ENCODE data around the gene ADARB2. TPM values are rescaled to one million over a fixed set of nuclear protein-coding genes. Genes with fewer than 3 reads are reported as not detected.

ADARB2 gene
- total and polyA plus RNA-seq, 2 experiments from 2014 or later = not detected

DNA sequence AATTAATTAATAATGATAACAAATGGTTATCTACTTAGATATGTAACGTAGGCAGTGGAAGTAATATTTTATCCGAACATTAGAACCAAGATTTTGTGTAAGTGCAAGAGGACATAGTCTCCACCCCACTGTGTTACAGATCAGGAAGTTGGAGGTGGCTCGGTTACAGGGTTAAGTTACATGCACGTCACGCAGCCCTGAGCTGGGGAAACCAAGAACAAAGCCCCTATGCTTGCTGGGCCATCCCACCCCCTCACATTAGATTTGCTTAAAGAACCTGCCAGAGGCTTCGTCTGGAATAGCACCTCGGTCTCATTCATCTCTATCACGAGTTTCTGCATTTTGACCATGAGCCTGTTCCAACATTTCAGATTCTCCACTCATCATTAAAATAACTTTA lies 214.1 kb downstream of the ADARB2 start:
- Histone ChIP-seq H3K36me3 (ENCODE audit: low read depth) (no peaks in the 10 kb centered on the region), H3K4me3 (no peak overlapping the region), H3K9me3 (ENCODE audit: low read depth) (no peaks in the 10 kb centered on the region), H3K27me3 (replicated peaks; ENCODE audit: insufficient read depth) (no peaks in the 10 kb centered on the region), H2AFZ (no peak overlapping the region), H4K20me1 (ENCODE audit: insufficient read depth) (no peaks in the 10 kb centered on the region), H3K79me2 (ENCODE audit: insufficient read depth) (no peaks in the 10 kb centered on the region), H3K4me1 (ENCODE audit: insufficient read depth) (no peaks in the 10 kb centered on the region), H3F3A (ENCODE audit: insufficient read depth) (no peaks in the 10 kb centered on the region), H3K27ac (no peak overlapping the region), H3K9me2 (ENCODE audit: insufficient read depth) (no peaks in the 10 kb centered on the region), H3K4me2 (ENCODE audit: unreplicated experiment) (no peak overlapping the region), H3K9ac (no peak overlapping the region)
- WGBS, 2 experiments (ENCODE audit: low coverage in 1 of 2, low lambda C conversion rate in 2 of 2, missing lambda C conversion rate in 2 of 2) = 10% methylated on average over 8 of the region's 8 CpGs
- TF ChIP-seq EZH2 (IDR thresholded peaks at IDR 0.05; ENCODE audit: insufficient read depth, poor library complexity, severe bottlenecking) = no peak
- no peak for TF ChIP-seq EZH2phosphoT487 (IDR thresholded peaks at IDR 0.05; ENCODE audit: insufficient read depth, low read depth)
- in situ Hi-C loops (cut with MboI) = no loop called here
- no peak for DNase-seq

DNA sequence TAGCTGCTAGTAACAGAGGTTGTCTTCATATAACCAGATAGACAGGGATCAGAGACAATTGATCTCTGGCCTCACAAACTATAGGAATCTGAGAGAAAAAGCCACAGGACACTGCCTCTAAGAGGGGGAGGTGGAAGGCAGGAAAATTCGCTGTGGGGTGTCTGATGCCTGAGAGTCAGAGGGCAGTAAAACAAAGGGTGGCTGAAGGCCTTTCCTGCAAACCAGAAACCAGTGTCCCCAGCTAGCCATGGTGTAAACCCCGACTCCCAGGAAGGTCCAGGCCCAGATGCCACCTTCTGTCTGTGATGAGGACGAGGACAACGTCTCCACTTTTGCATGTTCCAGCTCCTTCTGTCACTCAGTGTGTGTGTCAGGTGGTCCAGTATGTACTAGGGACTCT lies 215.1 kb downstream of the ADARB2 start:
- Histone ChIP-seq H3K9ac (no peak overlapping the region), H4K20me1 (ENCODE audit: insufficient read depth) (no peaks in the 10 kb centered on the region), H3K79me2 (ENCODE audit: insufficient read depth) (no peaks in the 10 kb centered on the region), H3K36me3 (ENCODE audit: low read depth) (no peaks in the 10 kb centered on the region), H3K4me2 (ENCODE audit: unreplicated experiment) (no peak overlapping the region), H3K27me3 (replicated peaks; ENCODE audit: insufficient read depth) (no peaks in the 10 kb centered on the region), H3K9me2 (ENCODE audit: insufficient read depth) (no peaks in the 10 kb centered on the region), H2AFZ (no peak overlapping the region), H3K9me3 (ENCODE audit: low read depth) (no peaks in the 10 kb centered on the region), H3K27ac (no peak overlapping the region), H3F3A (ENCODE audit: insufficient read depth) (no peaks in the 10 kb centered on the region), H3K4me3 (no peak overlapping the region), H3K4me1 (ENCODE audit: insufficient read depth) (no peaks in the 10 kb centered on the region)
- DNase-seq = no peak
- WGBS, 2 experiments (ENCODE audit: low coverage in 1 of 2, low lambda C conversion rate in 2 of 2, missing lambda C conversion rate in 2 of 2) = 8% methylated on average over 4 of the region's 4 CpGs
- TF ChIP-seq EZH2 (IDR thresholded peaks at IDR 0.05; ENCODE audit: insufficient read depth, poor library complexity, severe bottlenecking) (no peak), EZH2phosphoT487 (IDR thresholded peaks at IDR 0.05; ENCODE audit: insufficient read depth, low read depth) (no peak)
- in situ Hi-C loops (cut with MboI) = no loop called here

DNA sequence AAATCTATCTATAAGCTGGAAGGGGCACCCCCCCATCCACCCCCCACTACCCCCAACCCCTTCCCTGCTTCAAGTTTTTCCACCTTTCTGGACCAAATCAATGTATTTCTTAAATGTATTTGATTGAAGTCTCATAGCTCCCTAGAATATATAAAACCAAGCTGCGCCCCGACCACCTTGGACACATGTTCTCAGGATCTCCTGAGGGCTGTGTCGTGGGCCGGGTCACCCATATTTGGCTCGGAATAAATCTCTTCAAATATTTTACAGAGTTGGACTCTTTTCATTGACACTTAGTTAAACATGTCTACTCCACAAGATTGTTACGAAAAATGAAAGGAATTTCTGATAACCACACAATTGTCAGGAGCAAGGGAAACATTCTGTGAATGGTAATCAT lies 215.6 kb downstream of the ADARB2 start:
- no peaks in the 10 kb centered on the region for H3F3A ChIP-seq (ENCODE audit: insufficient read depth)
- no peak overlapping the region for H2AFZ ChIP-seq
- H3K36me3 ChIP-seq (ENCODE audit: low read depth) = no peaks in the 10 kb centered on the region
- in situ Hi-C loops (cut with MboI) = no loop called here
- no peak overlapping the region for H3K4me3 ChIP-seq
- no peak overlapping the region for H3K27ac ChIP-seq
- H4K20me1 ChIP-seq (ENCODE audit: insufficient read depth) = no peaks in the 10 kb centered on the region
- TF ChIP-seq EZH2 (IDR thresholded peaks at IDR 0.05; ENCODE audit: insufficient read depth, poor library complexity, severe bottlenecking) (no peak), EZH2phosphoT487 (IDR thresholded peaks at IDR 0.05; ENCODE audit: insufficient read depth, low read depth) (no peak)
- H3K9me3 ChIP-seq (ENCODE audit: low read depth) = no peaks in the 10 kb centered on the region
- H3K79me2 ChIP-seq (ENCODE audit: insufficient read depth) = no peaks in the 10 kb centered on the region
- no peak overlapping the region for H3K4me2 ChIP-seq (ENCODE audit: unreplicated experiment)
- no peaks in the 10 kb centered on the region for H3K9me2 ChIP-seq (ENCODE audit: insufficient read depth)
- H3K27me3 ChIP-seq (replicated peaks; ENCODE audit: insufficient read depth) = no peaks in the 10 kb centered on the region
- no peak for DNase-seq
- WGBS, 2 experiments (ENCODE audit: low coverage in 1 of 2, low lambda C conversion rate in 2 of 2, missing lambda C conversion rate in 2 of 2) = 25 to 28% methylated on average over 6 of the region's 6 CpGs
- no peaks in the 10 kb centered on the region for H3K4me1 ChIP-seq (ENCODE audit: insufficient read depth)
- no peak overlapping the region for H3K9ac ChIP-seq

DNA sequence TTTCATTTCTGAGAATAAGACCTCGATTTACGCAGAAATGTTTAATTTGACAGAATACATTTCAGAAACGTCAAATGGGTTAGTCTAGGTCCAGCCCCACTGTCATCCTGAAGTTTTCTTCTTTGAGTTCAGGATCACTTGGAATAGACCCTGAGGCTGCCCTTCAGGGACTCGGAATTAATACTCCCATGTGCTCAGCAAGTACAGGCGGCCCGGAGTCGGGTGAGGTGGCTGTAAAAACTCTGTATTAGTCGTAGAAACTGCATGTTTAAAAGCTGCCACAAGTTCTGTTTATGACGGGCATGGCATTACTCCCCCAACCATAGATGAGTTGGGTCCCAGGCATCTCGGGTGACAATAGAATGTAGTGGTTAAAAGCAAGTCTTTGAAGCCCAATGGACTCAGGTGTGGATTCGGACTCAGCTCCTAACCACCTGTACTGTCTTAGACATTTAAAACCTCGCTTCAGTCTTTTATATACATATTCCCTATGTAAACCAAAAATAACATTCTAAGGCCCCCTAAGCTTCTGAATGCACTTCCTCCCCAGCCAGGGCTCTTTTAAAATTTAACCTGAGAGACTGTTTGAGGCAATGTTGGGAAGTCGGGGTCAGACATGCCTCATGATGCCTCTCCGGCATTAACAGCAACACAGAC lies 216.3 kb downstream of the ADARB2 start:
- WGBS, 2 experiments (ENCODE audit: low coverage in 1 of 2, low lambda C conversion rate in 2 of 2, missing lambda C conversion rate in 2 of 2) = 18 to 20% methylated on average over 14 of the region's 14 CpGs
- DNase-seq = no peak
- no peaks in the 10 kb centered on the region for H4K20me1 ChIP-seq (ENCODE audit: insufficient read depth)
- H2AFZ ChIP-seq = no peak overlapping the region
- no peaks in the 10 kb centered on the region for H3K27me3 ChIP-seq (replicated peaks; ENCODE audit: insufficient read depth)
- no peaks in the 10 kb centered on the region for H3K79me2 ChIP-seq (ENCODE audit: insufficient read depth)
- H3K4me1 ChIP-seq (ENCODE audit: insufficient read depth) = no peaks in the 10 kb centered on the region
- in situ Hi-C loops (cut with MboI) = no loop called here
- no peak overlapping the region for H3K4me3 ChIP-seq
- no peaks in the 10 kb centered on the region for H3K36me3 ChIP-seq (ENCODE audit: low read depth)
- no peak overlapping the region for H3K4me2 ChIP-seq (ENCODE audit: unreplicated experiment)
- no peaks in the 10 kb centered on the region for H3K9me2 ChIP-seq (ENCODE audit: insufficient read depth)
- H3K9ac ChIP-seq = no peak overlapping the region
- TF ChIP-seq EZH2phosphoT487 (IDR thresholded peaks at IDR 0.05; ENCODE audit: insufficient read depth, low read depth) = no peak
- no peak for TF ChIP-seq EZH2 (IDR thresholded peaks at IDR 0.05; ENCODE audit: insufficient read depth, poor library complexity, severe bottlenecking)
- H3K9me3 ChIP-seq (ENCODE audit: low read depth) = no peaks in the 10 kb centered on the region
- H3K27ac ChIP-seq = no peak overlapping the region
- no peaks in the 10 kb centered on the region for H3F3A ChIP-seq (ENCODE audit: insufficient read depth)
